H1 (cell line): Measurements from ENCODE around the gene RGS9. TPM values are rescaled to one million over a fixed set of nuclear protein-coding genes. Genes with fewer than 3 reads are reported as not detected.

Experiments used
- CTCF ChIA-PET: fragments of 300-600 bp; sonication (Branson Sonifier 250); formaldehyde crosslinking; loops from one replicate; lab custom pipeline; 2021; ENCODE audit not compliant: partially characterized antibody; lab: Charles Lee
- POLR2A ChIA-PET: fragments of 300-600 bp; sonication (Branson Sonifier 250); formaldehyde crosslinking; loops from one replicate; lab custom pipeline; 2021; ENCODE audit warnings: inconsistent platforms; ENCODE audit not compliant: partially characterized antibody; lab: Charles Lee
- DNase-seq, 2 experiments: peaks; one replicate each; pipeline versions ENCODE4 v3.0.0 to v3.0.0-alpha.2; 2010 to 2022; ENCODE audit warnings: low spot score in 2 of 2, low read depth in 1 of 2, mixed read lengths in 1 of 2
- FAIRE-seq: peaks from 2 replicates; lab custom pipeline; 2011; peaks lifted over from hg19 to GRCh38; lab: Jason Lieb, UNC
- H2AFZ ChIP-seq: 2 replicates; pipeline ENCODE4 v1.8.1; 2012; ENCODE audit warnings: low read length, inconsistent platforms
- H2AK5ac ChIP-seq: 2 replicates; pipeline ENCODE4 v1.6.1; 2013; ENCODE audit warnings: low read depth, low read length
- H2BK120ac ChIP-seq: replicated peaks from 2 replicates; pipeline ENCODE3; 2013; ENCODE audit warnings: low read depth, low read length, inconsistent platforms
- H2BK12ac ChIP-seq: 2 replicates; pipeline ENCODE4 v1.6.1; 2013; ENCODE audit warnings: low read depth, low read length
- H2BK15ac ChIP-seq: 2 replicates; pipeline ENCODE4 v1.6.1; 2013; ENCODE audit warnings: low read length
- H2BK20ac ChIP-seq: 2 replicates; pipeline ENCODE4 v1.6.1; 2013; ENCODE audit warnings: low read length
- H2BK5ac ChIP-seq: 2 replicates; pipeline ENCODE4 v1.6.1; 2013; ENCODE audit warnings: low read depth, low read length
- H3K14ac ChIP-seq: 2 replicates; pipeline ENCODE4 v1.6.1; 2013; ENCODE audit warnings: inconsistent platforms; ENCODE audit not compliant: insufficient read length
- H3K18ac ChIP-seq: 2 replicates; pipeline ENCODE4 v1.6.1; 2013; ENCODE audit warnings: low read length; ENCODE audit errors: extremely low read depth
- H3K23ac ChIP-seq: 2 replicates; pipeline ENCODE4 v1.6.1; 2013; ENCODE audit warnings: inconsistent platforms; ENCODE audit not compliant: insufficient read length
- H3K23me2 ChIP-seq: 2 replicates; pipeline ENCODE4 v1.6.1; 2013; ENCODE audit warnings: low read depth, low read length
- H3K27ac ChIP-seq: 2 replicates; pipeline ENCODE4 v1.6.1; 2011; ENCODE audit warnings: low read depth, low read length, inconsistent platforms
- H3K27me3 ChIP-seq, 4 experiments: replicated peaks in 1 of 4; 1 replicate in 1 of 4; 2 replicates in 3 of 4; pipeline versions ENCODE4 v1.6.1 to v1.8.1; 2011 to 2013; ENCODE audit warnings: low read length in 3 of 4, mild to moderate bottlenecking in 3 of 4, inconsistent platforms in 2 of 4, mixed read lengths in 2 of 4, moderate library complexity in 1 of 4; ENCODE audit not compliant: control insufficient read depth in 3 of 4, insufficient read depth in 3 of 4; ENCODE audit errors: extremely low read depth in 1 of 4
- H3K36me3 ChIP-seq, 4 experiments: 2 replicates each; pipeline versions ENCODE4 v1.6.1 to v1.8.1; 2011 to 2013; ENCODE audit warnings: mild to moderate bottlenecking in 4 of 4, low read length in 3 of 4, moderate library complexity in 2 of 4, control low read depth in 1 of 4, inconsistent platforms in 1 of 4; ENCODE audit not compliant: insufficient read depth in 4 of 4, control insufficient read depth in 2 of 4
- H3K4ac ChIP-seq: replicated peaks from 2 replicates; pipeline ENCODE3; 2013; ENCODE audit warnings: low read length, low read depth, mixed read lengths, inconsistent platforms; ENCODE audit not compliant: insufficient read length
- H3K4me1 ChIP-seq, 4 experiments: replicated peaks in 1 of 4; 1 replicate in 1 of 4; 2 replicates in 3 of 4; pipeline versions ENCODE4 v1.6.1 to v1.8.1; 2011 to 2013; ENCODE audit warnings: low read length in 3 of 4, inconsistent platforms in 2 of 4, mixed read lengths in 1 of 4; ENCODE audit not compliant: insufficient read depth in 4 of 4, control insufficient read depth in 3 of 4
- H3K4me2 ChIP-seq, 2 experiments: 2 replicates each; pipeline versions ENCODE4 v1.6.1 to v1.8.1; 2011 to 2013; ENCODE audit warnings: low read depth in 2 of 2, low read length in 2 of 2, control low read depth in 1 of 2, inconsistent platforms in 1 of 2, mild to moderate bottlenecking in 1 of 2; ENCODE audit not compliant: insufficient read depth in 1 of 2
- H3K4me3 ChIP-seq, 4 experiments: fragments of 200-600, 300-600 bp in 1 of 4; sonication (generic), shearing (Covaris generic), sonication (Bioruptor Twin) in 1 of 4; 2 replicates each; pipeline versions ENCODE4 v1.5.1 to v1.8.1; 2011 to 2016; ENCODE audit warnings: low read length in 4 of 4, low read depth in 3 of 4, control low read depth in 2 of 4, inconsistent platforms in 2 of 4, mild to moderate bottlenecking in 2 of 4, mixed read lengths in 1 of 4, moderate library complexity in 1 of 4; ENCODE audit not compliant: insufficient read depth in 2 of 4; ENCODE audit errors: extremely low read depth in 1 of 4
- H3K56ac ChIP-seq: replicated peaks from 2 replicates; pipeline ENCODE3; 2013; ENCODE audit warnings: low read depth, mild to moderate bottlenecking, mixed read lengths, low read length, inconsistent platforms; ENCODE audit not compliant: insufficient read length
- H3K79me1 ChIP-seq: 2 replicates; pipeline ENCODE4 v1.6.1; 2013; ENCODE audit warnings: low read depth, low read length, control low read depth
- H3K79me2 ChIP-seq, 2 experiments: 2 replicates each; pipeline versions ENCODE4 v1.6.1 to v1.8.1; 2012 to 2013; ENCODE audit warnings: low read length in 2 of 2, mild to moderate bottlenecking in 2 of 2, inconsistent platforms in 1 of 2; ENCODE audit not compliant: insufficient read depth in 2 of 2, control insufficient read depth in 1 of 2
- H3K9ac ChIP-seq, 4 experiments: replicated peaks in 1 of 4; 1 replicate in 1 of 4; 2 replicates in 3 of 4; pipeline versions ENCODE4 v1.6.1 to v1.8.1; 2011 to 2013; ENCODE audit warnings: low read depth in 3 of 4, low read length in 3 of 4, control low read depth in 2 of 4, mild to moderate bottlenecking in 2 of 4, moderate library complexity in 2 of 4, inconsistent platforms in 1 of 4; ENCODE audit errors: extremely low read depth in 1 of 4
- H3K9me3 ChIP-seq, 2 experiments: 2 replicates each; pipeline versions ENCODE4 v1.6.1 to v1.8.1; 2012 to 2013; ENCODE audit warnings: mild to moderate bottlenecking in 2 of 2, moderate library complexity in 2 of 2, control low read depth in 1 of 2, inconsistent platforms in 1 of 2, low read depth in 1 of 2, low read length in 1 of 2, mixed read lengths in 1 of 2; ENCODE audit not compliant: insufficient read depth in 2 of 2
- H4K20me1 ChIP-seq, 2 experiments: replicated peaks in 1 of 2; 2 replicates each; pipeline versions ENCODE3 to v1.8.1; 2011 to 2013; ENCODE audit warnings: inconsistent platforms in 2 of 2, low read length in 2 of 2, mild to moderate bottlenecking in 1 of 2; ENCODE audit not compliant: insufficient read depth in 2 of 2, control insufficient read depth in 1 of 2
- H4K5ac ChIP-seq: 2 replicates; pipeline ENCODE4 v1.6.1; 2013; ENCODE audit warnings: low read length, low read depth, mixed read lengths, inconsistent platforms; ENCODE audit not compliant: insufficient read length
- H4K8ac ChIP-seq: 2 replicates; pipeline ENCODE4 v1.8.0; 2013; ENCODE audit warnings: mild to moderate bottlenecking, moderate library complexity, low read length, inconsistent platforms; ENCODE audit not compliant: insufficient read depth; ENCODE audit errors: extremely low read depth
- H4K91ac ChIP-seq: replicated peaks from 2 replicates; pipeline ENCODE3; 2013; ENCODE audit warnings: low read length, mixed read lengths, inconsistent platforms; ENCODE audit not compliant: insufficient read length
- CBX8 ChIP-seq: fragments of 300-800, 300-1000 bp; sonication (generic); IDR thresholded peaks from 2 replicates; pipeline ENCODE4 v1.7.1; 2016; ENCODE audit warnings: low read depth, low read length, borderline replicate concordance
- CHD1 ChIP-seq: IDR thresholded peaks from 2 replicates; pipeline ENCODE4 v1.6.1; 2012; ENCODE audit warnings: low read depth, low read length, improper control_type of control experiment
- GABPA ChIP-seq: IDR thresholded peaks from 2 replicates; pipeline ENCODE4 v1.6.1; 2011; ENCODE audit warnings: mild to moderate bottlenecking, low read length, moderate library complexity, borderline replicate concordance; ENCODE audit not compliant: insufficient read depth
- HDAC6 ChIP-seq: IDR thresholded peaks from one replicate; pipeline ENCODE4 v1.7.1; 2012; ENCODE audit warnings: low read depth, mild to moderate bottlenecking, inconsistent platforms, low read length, moderate library complexity
- JUN ChIP-seq: IDR thresholded peaks from 2 replicates; pipeline ENCODE4 v1.6.1; 2011; ENCODE audit warnings: low read depth, mild to moderate bottlenecking, improper control_type of control experiment, low read length
- KDM1A ChIP-seq: fragments of 200-600, 300-600 bp; sonication (generic); IDR thresholded peaks from 2 replicates; pipeline ENCODE4 v1.7.1; 2016; ENCODE audit warnings: mild to moderate bottlenecking, low read length, borderline replicate concordance
- MAFK ChIP-seq: IDR thresholded peaks from 2 replicates; pipeline ENCODE4 v1.6.1; 2012; ENCODE audit warnings: low read depth, mild to moderate bottlenecking, improper control_type of control experiment, low read length
- RAD21 ChIP-seq, 2 experiments: IDR thresholded peaks in 1 of 2; conservative IDR thresholded peaks in 1 of 2; 2 replicates each; pipeline ENCODE4 v1.6.1; 2011; ENCODE audit warnings: low read depth in 2 of 2, low read length in 2 of 2, improper control_type of control experiment in 1 of 2, inconsistent platforms in 1 of 2, mild to moderate bottlenecking in 1 of 2, moderate library complexity in 1 of 2
- SAP30 ChIP-seq: fragments of 300-600 bp; sonication (generic); IDR thresholded peaks from 2 replicates; pipeline ENCODE4 v1.7.1; 2012; ENCODE audit warnings: low read length, moderate library complexity, mild to moderate bottlenecking, inconsistent platforms; ENCODE audit not compliant: insufficient read depth, insufficient replicate concordance
- SIRT6 ChIP-seq: IDR thresholded peaks from one replicate; pipeline ENCODE4 v1.7.1; 2012; ENCODE audit warnings: low read length, inconsistent platforms
- SP4 ChIP-seq: IDR thresholded peaks from 2 replicates; pipeline ENCODE4 v1.6.1; 2012; ENCODE audit warnings: low read length, inconsistent platforms
- TAF7 ChIP-seq: optimal IDR thresholded peaks from 2 replicates; pipeline ENCODE3; 2011; ENCODE audit warnings: low read depth, mild to moderate bottlenecking, inconsistent platforms, low read length, moderate library complexity, borderline replicate concordance
- USF2 ChIP-seq: IDR thresholded peaks from 2 replicates; pipeline ENCODE4 v1.6.1; 2011; ENCODE audit warnings: low read length, improper control_type of control experiment
- WGBS, 2 experiments: shearing (Covaris generic) in 1 of 2; methylation state at CpG; one replicate each; pipeline versions ENCODE4 v1.1.6 to v1.1.7; 2013 to 2015; ENCODE audit warnings: low lambda C conversion rate in 2 of 2, mixed read lengths in 2 of 2, inconsistent platforms in 1 of 2, low coverage in 1 of 2, missing lambda C conversion rate in 1 of 2; ENCODE audit not compliant: insufficient replicate concordance in 2 of 2, insufficient coverage in 1 of 2, insufficient read length in 1 of 2; ENCODE audit errors: extremely low coverage in 1 of 2, missing lambda C conversion rate in 1 of 2; 5-methylcytosine and 5-hydroxymethylcytosine counted together
- polyA plus RNA-seq, 7 experiments: library from polyadenylated mRNA; depleted of rRNA in 3 of 7; stranded (reverse) in 5 of 7; unstranded in 2 of 7; fragments of >200 nt in 5 of 7; fragments of 200-250 nt in 2 of 7; gene quantifications; 1 replicate in 5 of 7; 2 replicates in 1 of 7; 4 replicates in 1 of 7; pipeline versions ENCODE4 v1.2.1 to v1.2.3, GENCODE V29; 2011 to 2013; ENCODE audit warnings: missing spikeins in 2 of 7, mixed read lengths in 2 of 7
- total RNA-seq: library from RNA; stranded (reverse); fragmentation: NEBNext Ultra II Directional; extraction: Animal tissue kit (Norgen Biotek cat#: 25700); gene quantifications from 2 replicates; pipeline ENCODE4 v1.2.1, GENCODE V29; 2021

The RGS9 gene
- total and polyA plus RNA-seq, 2 of the 8 experiments (the other 6 are each of a cell fraction or from before 2014, with no cell fraction given) = 8.9 to 20.5 TPM

GRCh38 chr17:65092262-65092661 is 44.9 kb upstream of the RGS9 start:
- Histone ChIP-seq H3K27ac (no peak overlapping the region), H3K56ac (no peak overlapping the region), H2BK5ac (no peak overlapping the region), H3K9me3 (no peaks in the 10 kb centered on the region), H3K36me3 (no peaks in the 10 kb centered on the region), H4K8ac (no peak overlapping the region), H3K27me3 (no peaks in the 10 kb centered on the region), H2BK15ac (no peak overlapping the region), H3K18ac (no peak overlapping the region), H3K4me3 (no peak overlapping the region), H2BK12ac (no peak overlapping the region), H3K4ac (no peak overlapping the region), H3K23ac (no peak overlapping the region), H3K23me2 (no peaks in the 10 kb centered on the region), H2AK5ac (no peak overlapping the region), H4K20me1 (no peaks in the 10 kb centered on the region), H3K14ac (no peak overlapping the region), H2AFZ (no peak overlapping the region), H3K79me2 (no peaks in the 10 kb centered on the region), H4K91ac (no peak overlapping the region), H2BK120ac (no peak overlapping the region), H3K79me1 (no peaks in the 10 kb centered on the region), H3K4me1 (no peaks in the 10 kb centered on the region), H3K9ac (no peak overlapping the region), H3K4me2 (no peak overlapping the region), H2BK20ac (no peak overlapping the region), H4K5ac (no peak overlapping the region)
- ChIA-PET POLR2A (no interaction called here), CTCF (interaction anchor here (0.7 to 1.2 kb wide), 2 partner anchors 47 to 1909 kb away, joined by 3 read pairs; no protein-coding TSS in a partner anchor)
- WGBS, 2 experiments = 82% methylated on average over 3 of the region's 3 CpGs; no CpG with 5 or more reads in 1 of the 2 experiments
- no peak for FAIRE-seq
- no peak for DNase-seq
- TF ChIP-seq CBX8 (no peak), USF2 (no peak), CHD1 (no peak), JUN (no peak), GABPA (no peak), RAD21 (IDR thresholded peaks at IDR 0.05 in 1 of 2, conservative IDR thresholded peaks at IDR 0.05 in 1 of 2; ENCODE audit: low read depth in 2 of 2, low read length in 2 of 2) (no peak), HDAC6 (no peak), TAF7 (no peak), MAFK (no peak), SP4 (no peak), SAP30 (no peak), KDM1A (no peak), SIRT6 (no peak)
